Aorta (tissue), 5 donors: ENCODE data around the gene BPIFB4. TPM values are rescaled to one million over a fixed set of nuclear protein-coding genes. Genes with fewer than 3 reads are reported as not detected.

Experiments used
- ATAC-seq: fragments of 200-7000 bp; cut with Tn5 transposase; one replicate; pipeline ENCODE4 v1.9.1; 2022; ENCODE audit warnings: moderate library complexity; ENCODE audit not compliant: low FRiP score
- DNase-seq, 2 donors: peaks; one replicate each; pipeline ENCODE4 v3.0.0-alpha.2; 2020
- H3K27ac ChIP-seq, 2 donors: one replicate each; pipeline ENCODE4 v1.5.1; 2013; ENCODE audit warnings: low read length in 2 of 2, mild to moderate bottlenecking in 2 of 2, moderate library complexity in 2 of 2, control low read depth in 1 of 2, inconsistent platforms in 1 of 2, low read depth in 1 of 2
- H3K27me3 ChIP-seq, 2 donors: one replicate each; pipeline ENCODE4 v1.6.1; 2013; ENCODE audit warnings: control low read depth in 1 of 2, low read length in 1 of 2, mild to moderate bottlenecking in 1 of 2, moderate library complexity in 1 of 2; ENCODE audit not compliant: insufficient read depth in 2 of 2, control insufficient read depth in 1 of 2
- H3K36me3 ChIP-seq, 2 donors: one replicate each; pipeline ENCODE4 v1.6.1; 2013; ENCODE audit warnings: control low read depth in 1 of 2, low read length in 1 of 2, mild to moderate bottlenecking in 1 of 2; ENCODE audit not compliant: insufficient read depth in 2 of 2, control insufficient read depth in 1 of 2
- H3K4me1 ChIP-seq, 2 donors: one replicate each; pipeline ENCODE4 v1.6.1; 2013; ENCODE audit warnings: low read length in 2 of 2, control low read depth in 1 of 2, mild to moderate bottlenecking in 1 of 2, moderate library complexity in 1 of 2; ENCODE audit not compliant: insufficient read depth in 2 of 2, control insufficient read depth in 1 of 2
- H3K4me3 ChIP-seq, 2 donors: one replicate each; pipeline ENCODE4 v1.5.1; 2013; ENCODE audit warnings: low read length in 2 of 2, control low read depth in 1 of 2, mild to moderate bottlenecking in 1 of 2
- H3K9me3 ChIP-seq: one replicate; pipeline ENCODE4 v1.6.1; 2013; ENCODE audit warnings: mild to moderate bottlenecking, low read length; ENCODE audit not compliant: control insufficient read depth
- WGBS, 2 donors: extraction: QIAGEN DNeasy Blood & Tissue Kit; methylation state at CpG; one replicate each; pipeline ENCODE4 v1.1.7; 2013; 5-methylcytosine and 5-hydroxymethylcytosine counted together
- intact Hi-C, 2 donors: fragments of 100-400 bp; cut with DNase I; formaldehyde crosslinking; loops; one replicate each; pipeline versions ENCODE4 v1.14.2 to v1.15.0; 2022
- polyA plus RNA-seq, 2 donors: library from polyadenylated mRNA; stranded (reverse); fragments of 200-250 nt; gene quantifications; one replicate each; pipeline ENCODE4 v1.2.3, GENCODE V29; 2013
- total RNA-seq, 2 donors: library from RNA; stranded (reverse); fragmentation: NEBNext Ultra II Directional; extraction: Animal tissue kit (Norgen Biotek cat#: 25700); gene quantifications; one replicate each; pipeline ENCODE4 v1.2.1, GENCODE V29; 2021
- donor health status: healthy with polysubstance abuse.
- donor health status: Bipolar disorder and iron deficiency.
- donor health status: DM: no; HTN: no; CAD: no.
- donor health status: DM: no; HTN: no; CAD: no.
- donor health status: DM: yes; HTN: yes; CAD: no.

The BPIFB4 gene
- total and polyA plus RNA-seq, 4 donors, result not detected

- Histone ChIP-seq H3K27me3 (no peaks in the 10 kb centered on the region), H3K36me3 (no peaks in the 10 kb centered on the region), H3K4me1 (no peaks in the 10 kb centered on the region), H3K9me3 (no peaks in the 10 kb centered on the region), H3K4me3 (no peak overlapping the region), H3K27ac (no peak overlapping the region)
- 68 to 75% methylated on average over 9 of the region's 9 CpGs for WGBS, 2 donors
- DNase-seq (no peak), ATAC-seq (no peak)
- intact Hi-C loops, result no loop called here
These were observed 51.2 kb downstream of the BPIFB4 start for GRCh38 chr20:33130568-33131061.

GRCh38 chr20:33131949-33132473 lies 52.6 kb downstream of the BPIFB4 start:
- Histone ChIP-seq H3K4me3 (no peak overlapping the region), H3K9me3 (no peaks in the 10 kb centered on the region), H3K27ac (no peak overlapping the region), H3K4me1 (no peaks in the 10 kb centered on the region), H3K27me3 (no peaks in the 10 kb centered on the region), H3K36me3 (no peaks in the 10 kb centered on the region)
- ATAC-seq (no peak), DNase-seq (no peak)
- 67 to 72% methylated on average over 5 of the region's 5 CpGs for WGBS, 2 donors
- intact Hi-C loops, result no loop called here

- Histone ChIP-seq H3K27me3 (no peaks in the 10 kb centered on the region), H3K4me1 (no peaks in the 10 kb centered on the region), H3K36me3 (no peaks in the 10 kb centered on the region), H3K4me3 (no peak overlapping the region), H3K27ac (no peak overlapping the region), H3K9me3 (no peaks in the 10 kb centered on the region)
- 18 to 21% methylated on average over 14 of the region's 14 CpGs for whole genome bisulfite sequencing, 2 donors
- ATAC-seq (no peak), DNase-seq (no peak)
- intact Hi-C loops, result no loop called here
These were observed 53.3 kb downstream of the BPIFB4 start for GRCh38 chr20:33132513-33133372.

GRCh38 chr20:33133373-33133941 lies 54.0 kb downstream of the BPIFB4 start:
- H3K36me3 ChIP-seq, result no peaks in the 10 kb centered on the region
- no peaks in the 10 kb centered on the region for H3K4me1 ChIP-seq
- ATAC-seq, result no peak
- WGBS, 2 donors, result 87 to 92% methylated on average over 11 of the region's 11 CpGs
- intact Hi-C loops, result no loop called here
- H3K27ac ChIP-seq, result no peak overlapping the region
- peaks cover 3% of the 10 kb centered on the region for H3K9me3 ChIP-seq
- no peak overlapping the region for H3K4me3 ChIP-seq
- no peak for DNase-seq
- H3K27me3 ChIP-seq, result no peaks in the 10 kb centered on the region

- Histone ChIP-seq H3K4me3 (no peak overlapping the region), H3K27ac (no peak overlapping the region), H3K27me3 (no peaks in the 10 kb centered on the region), H3K36me3 (no peaks in the 10 kb centered on the region), H3K4me1 (no peaks in the 10 kb centered on the region), H3K9me3 (peaks cover 3% of the 10 kb centered on the region)
- intact Hi-C loops, result no loop called here
- 79 to 81% methylated on average over 3 of the region's 3 CpGs for WGBS, 2 donors
- no peak for ATAC-seq
- no peak for DNase-seq
These were observed 57.8 kb downstream of the BPIFB4 start for GRCh38 chr20:33137195-33137594.

- Histone ChIP-seq H3K4me1 (no peaks in the 10 kb centered on the region), H3K36me3 (no peaks in the 10 kb centered on the region), H3K4me3 (no peak overlapping the region), H3K27ac (no peak overlapping the region), H3K9me3 (peaks cover 3% of the 10 kb centered on the region), H3K27me3 (no peaks in the 10 kb centered on the region)
- no peak for DNase-seq
- no peak for ATAC-seq
- intact Hi-C loops, result no loop called here
These were observed 60.0 kb downstream of the BPIFB4 start for GRCh38 chr20:33139467-33139866.

- Histone ChIP-seq H3K36me3 (no peaks in the 10 kb centered on the region), H3K27ac (no peak overlapping the region), H3K4me3 (no peak overlapping the region), H3K4me1 (no peaks in the 10 kb centered on the region), H3K9me3 (no peaks in the 10 kb centered on the region), H3K27me3 (peaks cover 0 to 1% of the 10 kb centered on the region in 2 donors)
- DNase-seq (no peak), ATAC-seq (no peak)
- 71% methylated on average over 5 of the region's 5 CpGs for WGBS, 2 donors
- intact Hi-C loops, result no loop called here
These were observed 66.1 kb downstream of the BPIFB4 start for GRCh38 chr20:33145521-33145920.

- no peak for DNase-seq
- Histone ChIP-seq H3K4me3 (no peak overlapping the region), H3K27ac (no peak overlapping the region), H3K27me3 (peaks cover 0 to 2% of the 10 kb centered on the region in 2 donors), H3K4me1 (no peaks in the 10 kb centered on the region), H3K9me3 (no peaks in the 10 kb centered on the region), H3K36me3 (no peaks in the 10 kb centered on the region)
- 72 to 77% methylated on average over 5 of the region's 5 CpGs for WGBS, 2 donors
- no peak for ATAC-seq
- intact Hi-C loops, result no loop called here
These were observed 67.9 kb downstream of the BPIFB4 start for GRCh38 chr20:33147299-33147698.

GRCh38 chr20:33148040-33148439 lies 68.6 kb downstream of the BPIFB4 start:
- ATAC-seq (no peak), DNase-seq (no peak)
- Histone ChIP-seq H3K4me3 (no peak overlapping the region), H3K9me3 (no peaks in the 10 kb centered on the region), H3K27ac (no peak overlapping the region), H3K27me3 (peaks cover 0 to 2% of the 10 kb centered on the region in 2 donors), H3K4me1 (no peaks in the 10 kb centered on the region), H3K36me3 (no peaks in the 10 kb centered on the region)
- WGBS, 2 donors, result 81 to 88% methylated on average over 4 of the region's 4 CpGs
- intact Hi-C loops, result no loop called here
